HG03103 (cell line): ENCODE results near the gene AAK1.
"Not testable (repeated sequence)": the region's sequence is repeated elsewhere in the genome, so short reads cannot be mapped to it uniquely, and the experiment has no call there.

ENCODE experiments used
- ATAC-seq: cut with Tn5 transposase; IDR thresholded peaks from one replicate; pipeline ENCODE4 v1.9.1; 2021; ENCODE audit warnings: low read depth; ENCODE audit not compliant: unreplicated experiment

Gene AAK1

GRCh38 chr2:69422198-69422597 lies 221.3 kb downstream of the AAK1 start:
- no peak for ATAC-seq

- not testable (repeated sequence) for ATAC-seq
These were observed 224.4 kb downstream of the AAK1 start for GRCh38 chr2:69419111-69419510.

- ATAC-seq = no peak
These were observed 227.4 kb downstream of the AAK1 start for GRCh38 chr2:69416147-69416546.
